H9 (cell line): ENCODE measurements around the gene AATF. TPM values are rescaled to one million over a fixed set of nuclear protein-coding genes. Genes with fewer than 3 reads are reported as not detected.

Experiments
- DNase-seq: peaks from one replicate; pipeline ENCODE4 v3.0.0-alpha.2; 2017
- H2AFZ ChIP-seq: one replicate; pipeline ENCODE4 v1.6.1; 2013; ENCODE audit warnings: mild to moderate bottlenecking, low read length, control low read depth, moderate library complexity
- H2AK5ac ChIP-seq: 2 replicates; pipeline ENCODE4 v1.6.1; 2013; ENCODE audit warnings: low read length, control low read depth, mixed read lengths; ENCODE audit not compliant: insufficient read length
- H2BK120ac ChIP-seq: one replicate; pipeline ENCODE4 v1.6.1; 2013; ENCODE audit warnings: low read depth, mild to moderate bottlenecking, low read length, control low read depth, inconsistent platforms; ENCODE audit not compliant: poor library complexity, severe bottlenecking
- H2BK12ac ChIP-seq: 2 replicates; pipeline ENCODE4 v1.6.1; 2013; ENCODE audit warnings: low read length, control low read depth, mixed read lengths, low read depth; ENCODE audit not compliant: insufficient read length
- H2BK15ac ChIP-seq: 2 replicates; pipeline ENCODE4 v1.6.1; 2013; ENCODE audit warnings: low read depth, low read length, control low read depth
- H2BK20ac ChIP-seq: one replicate; pipeline ENCODE4 v1.6.1; 2013; ENCODE audit warnings: low read depth, mild to moderate bottlenecking, low read length, control low read depth, inconsistent platforms; ENCODE audit not compliant: poor library complexity, severe bottlenecking
- H2BK5ac ChIP-seq: 2 replicates; pipeline ENCODE4 v1.6.1; 2013; ENCODE audit warnings: low read length, control low read depth, mixed read lengths; ENCODE audit not compliant: insufficient read length
- H3K14ac ChIP-seq: 2 replicates; pipeline ENCODE4 v1.6.1; 2013; ENCODE audit warnings: low read length, control low read depth; ENCODE audit not compliant: insufficient read depth
- H3K18ac ChIP-seq: 2 replicates; pipeline ENCODE4 v1.6.1; 2013; ENCODE audit warnings: low read depth, mild to moderate bottlenecking, mixed read lengths, low read length, control low read depth; ENCODE audit not compliant: insufficient read length
- H3K23ac ChIP-seq: 2 replicates; pipeline ENCODE4 v1.6.1; 2013; ENCODE audit warnings: low read length, control low read depth, mixed read lengths, low read depth; ENCODE audit not compliant: insufficient read length
- H3K23me2 ChIP-seq: 2 replicates; pipeline ENCODE4 v1.6.1; 2013; ENCODE audit warnings: low read depth, mild to moderate bottlenecking, mixed read lengths, low read length, control low read depth; ENCODE audit not compliant: insufficient read length, poor library complexity, severe bottlenecking
- H3K27ac ChIP-seq: 2 replicates; pipeline ENCODE4 v1.5.1; 2013; ENCODE audit warnings: low read length, control low read depth, mixed read lengths, low read depth; ENCODE audit not compliant: insufficient read length
- H3K27me3 ChIP-seq: 2 replicates; pipeline ENCODE4 v1.6.1; 2013; ENCODE audit warnings: low read length, control low read depth, inconsistent platforms; ENCODE audit not compliant: insufficient read depth
- H3K4ac ChIP-seq: 2 replicates; pipeline ENCODE4 v1.6.1; 2013; ENCODE audit warnings: low read depth, mild to moderate bottlenecking, control low read depth, inconsistent platforms, low read length, moderate library complexity
- H3K4me1 ChIP-seq: 2 replicates; pipeline ENCODE4 v1.6.1; 2013; ENCODE audit warnings: low read length, control low read depth, inconsistent platforms; ENCODE audit not compliant: insufficient read depth
- H3K4me2 ChIP-seq: 2 replicates; pipeline ENCODE4 v1.6.1; 2013; ENCODE audit warnings: low read length, control low read depth, mixed read lengths; ENCODE audit not compliant: insufficient read length, insufficient read depth
- H3K56ac ChIP-seq: 2 replicates; pipeline ENCODE4 v1.6.1; 2013; ENCODE audit warnings: low read depth, mild to moderate bottlenecking, mixed read lengths, low read length, control low read depth; ENCODE audit not compliant: insufficient read length
- H3K79me1 ChIP-seq: 2 replicates; pipeline ENCODE4 v1.6.1; 2013; ENCODE audit warnings: low read depth, mild to moderate bottlenecking, moderate library complexity, low read length, control low read depth, inconsistent platforms; ENCODE audit not compliant: insufficient read depth, poor library complexity, severe bottlenecking
- H3K79me2 ChIP-seq: 2 replicates; pipeline ENCODE4 v1.6.1; 2013; ENCODE audit warnings: low read length, control low read depth, inconsistent platforms; ENCODE audit not compliant: insufficient read depth
- H3K9ac ChIP-seq: 2 replicates; pipeline ENCODE4 v1.6.1; 2013; ENCODE audit warnings: low read length, control low read depth, mixed read lengths; ENCODE audit not compliant: insufficient read length; ENCODE audit errors: extremely low read depth
- H3K9me3 ChIP-seq: one replicate; pipeline ENCODE4 v1.6.1; 2013; ENCODE audit warnings: low read depth, low read length, inconsistent platforms; ENCODE audit not compliant: control insufficient read depth
- H3T11ph ChIP-seq: one replicate; pipeline ENCODE4 v1.6.1; 2013; ENCODE audit warnings: mild to moderate bottlenecking, low read length, control low read depth, inconsistent platforms
- H4K20me1 ChIP-seq: one replicate; pipeline ENCODE4 v1.6.1; 2013; ENCODE audit not compliant: control insufficient read depth, insufficient read length, insufficient read depth
- H4K5ac ChIP-seq: 2 replicates; pipeline ENCODE4 v1.6.1; 2013; ENCODE audit warnings: low read depth, mild to moderate bottlenecking, mixed read lengths, low read length, control low read depth; ENCODE audit not compliant: insufficient read length
- H4K8ac ChIP-seq: replicated peaks from 2 replicates; pipeline ENCODE4 v1.6.1; 2013; ENCODE audit warnings: low read length, control low read depth, mixed read lengths, low read depth; ENCODE audit not compliant: insufficient read length
- H4K91ac ChIP-seq: 2 replicates; pipeline ENCODE4 v1.6.1; 2013; ENCODE audit warnings: low read depth, mild to moderate bottlenecking, moderate library complexity, mixed read lengths, low read length, control low read depth; ENCODE audit not compliant: insufficient read length
- H3K27ac Mint-ChIP-seq, 3 experiments: 2 replicates in 2 of 3; 3 replicates in 1 of 3; pipeline ENCODE4 v1.8.0; 2020 to 2021; ENCODE audit warnings: mixed read lengths in 3 of 3, mild to moderate bottlenecking in 1 of 3, moderate library complexity in 1 of 3
- H3K27me3 Mint-ChIP-seq: 2 replicates; pipeline ENCODE4 v1.8.0; 2021; ENCODE audit warnings: low read depth, mild to moderate bottlenecking, moderate library complexity, mixed read lengths
- H3K36me3 Mint-ChIP-seq, 3 experiments: 2 replicates in 2 of 3; 3 replicates in 1 of 3; pipeline ENCODE4 v1.8.0; 2020 to 2021; ENCODE audit warnings: low read depth in 3 of 3, mixed read lengths in 3 of 3; ENCODE audit not compliant: insufficient read depth in 1 of 3
- H3K4me1 Mint-ChIP-seq, 2 experiments: 2 replicates each; pipeline ENCODE4 v1.8.0; 2020; ENCODE audit warnings: mixed read lengths in 2 of 2
- H3K4me3 Mint-ChIP-seq, 2 experiments: 2 replicates in 1 of 2; 3 replicates in 1 of 2; pipeline ENCODE4 v1.8.0; 2020 to 2021; ENCODE audit warnings: mild to moderate bottlenecking in 2 of 2, mixed read lengths in 2 of 2, moderate library complexity in 1 of 2
- H3K9me3 Mint-ChIP-seq, 2 experiments: 2 replicates in 1 of 2; 3 replicates in 1 of 2; pipeline ENCODE4 v1.8.0; 2020; ENCODE audit warnings: mild to moderate bottlenecking in 2 of 2, mixed read lengths in 2 of 2, moderate library complexity in 1 of 2
- CTCF ChIP-seq: fragments of 200-600 bp; sonication (generic); conservative IDR thresholded peaks from 3 replicates; pipeline ENCODE4 v1.8.0; 2021; ENCODE audit warnings: antibody characterized with exemption, mild to moderate bottlenecking
- WGBS: extraction: QIAGEN DNeasy Blood & Tissue Kit; methylation state at CpG from one replicate; pipeline ENCODE4 v1.1.7; 2013; ENCODE audit warnings: missing lambda C conversion rate, low lambda C conversion rate, mixed read lengths; ENCODE audit not compliant: insufficient read length; ENCODE audit errors: extremely low coverage; 5-methylcytosine and 5-hydroxymethylcytosine counted together
- total RNA-seq: library from RNA; stranded (reverse); gene quantifications from 2 replicates; pipeline ENCODE4 v1.2.1, GENCODE V29; 2021

Gene AATF
- total RNA-seq, 1 experiment from 2014 or later: 69.6 TPM

GRCh38 chr17:37047631-37048104, 98.9 kb downstream of the AATF start:
- no peak overlapping the region for H3K14ac ChIP-seq
- H3K56ac ChIP-seq: no peak overlapping the region
- no peak overlapping the region for H3K18ac ChIP-seq
- peaks cover 3% of the 10 kb centered on the region for H4K20me1 ChIP-seq
- no peak overlapping the region for H3K23ac ChIP-seq
- no peak overlapping the region for H2BK5ac ChIP-seq
- no peaks in the 10 kb centered on the region for H3K9me3 ChIP-seq
- H3T11ph ChIP-seq: no peak overlapping the region
- no peak overlapping the region for H3K4ac ChIP-seq
- no peak overlapping the region for H2AK5ac ChIP-seq
- H2BK120ac ChIP-seq: no peak overlapping the region
- H3K9ac ChIP-seq: no peak overlapping the region
- H3K79me1 ChIP-seq: no peaks in the 10 kb centered on the region
- H2BK20ac ChIP-seq: no peak overlapping the region
- H3K23me2 ChIP-seq: no peaks in the 10 kb centered on the region
- H2BK12ac ChIP-seq: no peak overlapping the region
- Mint-ChIP-seq H3K27me3 (no peaks in the 10 kb centered on the region; the same call in 1 of the 2 replicates), H3K4me1 (peaks cover 56 to 58% of the 10 kb centered on the region in 2 experiments), H3K9me3 (no peaks in the 10 kb centered on the region; a peak in 1 of 5 replicates), H3K36me3 (peaks cover 2 to 13% (median 6%) of the 10 kb centered on the region in 3 experiments; a peak in 5 of 7 replicates), H3K4me3 (no peak overlapping the region; a peak in 1 of 5 replicates), H3K27ac (peak overlapping the region in 1 of 3 experiments; percentile 46; a peak in 2 of 7 replicates)
- peak; percentile 95 for TF ChIP-seq CTCF
- H3K4me1 ChIP-seq: peaks cover 16% of the 10 kb centered on the region
- H3K27ac ChIP-seq: no peak overlapping the region
- no peak overlapping the region for H2AFZ ChIP-seq
- no peak overlapping the region for H4K5ac ChIP-seq
- WGBS: no CpG with 5 or more reads among the region's 9 CpGs
- H3K4me2 ChIP-seq: no peak overlapping the region
- H2BK15ac ChIP-seq: no peak overlapping the region
- no peak overlapping the region for H4K91ac ChIP-seq
- peak; percentile 94 for DNase-seq
- no peak overlapping the region for H4K8ac ChIP-seq
- no peaks in the 10 kb centered on the region for H3K27me3 ChIP-seq
- H3K79me2 ChIP-seq: no peaks in the 10 kb centered on the region
